Activated CD8-positive, alpha-beta T cell treated with anti-CD3 and anti-CD28 coated beads, Interleukin-2, amount 10 ng/mL, durations not matched to agents 7 days and 5 days (primary cell): ENCODE data around the gene NTN5. TPM values are rescaled to one million over a fixed set of nuclear protein-coding genes. Genes with fewer than 3 reads are reported as not detected.

ENCODE experiments used
- ATAC-seq: fragments of 150-1000 bp; cut with Tn5 transposase; one replicate; pipeline ENCODE4 v1.10.0; 2021; ENCODE audit warnings: moderate library complexity
- CTCF ChIA-PET: fragments of 350-600 bp; sonication (Branson Sonifier 250); formaldehyde crosslinking; loops from one replicate; lab custom pipeline; 2021; ENCODE audit warnings: antibody characterized with exemption; lab: Charles Lee
- POLR2A ChIA-PET: fragments of 350-600 bp; sonication (Branson Sonifier 250); formaldehyde crosslinking; loops from one replicate; lab custom pipeline; 2021; ENCODE audit warnings: antibody characterized with exemption; lab: Charles Lee
- DNase-seq: peaks from one replicate; pipeline ENCODE4 v3.0.0-alpha.2; 2020
- H3K27ac Mint-ChIP-seq: one replicate; pipeline ENCODE4 v1.8.0; 2021; ENCODE audit warnings: mild to moderate bottlenecking, mixed read lengths
- H3K27me3 Mint-ChIP-seq: one replicate; pipeline ENCODE4 v1.8.0; 2021; ENCODE audit warnings: low read depth, mixed read lengths
- H3K36me3 Mint-ChIP-seq: one replicate; pipeline ENCODE4 v1.8.0; 2021; ENCODE audit warnings: low read depth, mixed read lengths
- H3K4me1 Mint-ChIP-seq: one replicate; pipeline ENCODE4 v1.8.0; 2021; ENCODE audit warnings: low read depth, mixed read lengths
- H3K4me3 Mint-ChIP-seq: one replicate; pipeline ENCODE4 v1.8.0; 2021; ENCODE audit warnings: mild to moderate bottlenecking, mixed read lengths
- H3K9me3 Mint-ChIP-seq: one replicate; pipeline ENCODE4 v1.8.0; 2022; ENCODE audit warnings: mixed read lengths; ENCODE audit not compliant: insufficient read depth
- total RNA-seq, 2 experiments: library from RNA; stranded (reverse); gene quantifications; one replicate each; pipeline ENCODE4 v1.2.3, GENCODE V29; 2021

Gene NTN5
- total RNA-seq, 2 experiments from 2014 or later: 0.55 to 0.78 TPM

GRCh38 chr19:48617146-48617937 lies 55.5 kb downstream of the NTN5 start:
- DNase-seq (no peak), ATAC-seq (no peak)
- peaks cover 36% of the 10 kb centered on the region for H3K4me1 Mint-ChIP-seq
- H3K36me3 Mint-ChIP-seq: peaks cover 59% of the 10 kb centered on the region
- POLR2A ChIA-PET: interaction anchor here (1.0 to 2.1 kb wide), 4 partner anchors 9 to 25 kb away, joined by 3 to 12 read pairs (median 3); no protein-coding TSS in a partner anchor
- H3K27me3 Mint-ChIP-seq: no peaks in the 10 kb centered on the region
- no peaks in the 10 kb centered on the region for H3K9me3 Mint-ChIP-seq
- H3K27ac Mint-ChIP-seq: peak overlapping the region; percentile 99
- CTCF ChIA-PET: interaction anchor here (1.0 to 3.4 kb wide), 5 partner anchors 8 to 110 kb away, joined by 3 to 20 read pairs (median 4); partner anchors contain the start of gene CA11
- H3K4me3 Mint-ChIP-seq: peak overlapping the region; percentile 97

- ChIA-PET CTCF (interaction anchor here (1.0 to 3.4 kb wide), 3 partner anchors 8 to 109 kb away, joined by 3 to 20 read pairs (median 4); partner anchors contain the start of gene CA11), POLR2A (interaction anchor here (1.2 kb wide), 1 partner anchor 11 kb away, joined by 3 read pairs; no protein-coding TSS in a partner anchor)
- no peak for DNase-seq
- H3K27ac Mint-ChIP-seq: peak overlapping the region; percentile 16
- no peak for ATAC-seq
- peaks cover 32% of the 10 kb centered on the region for H3K4me1 Mint-ChIP-seq
- no peaks in the 10 kb centered on the region for H3K9me3 Mint-ChIP-seq
- peaks cover 55% of the 10 kb centered on the region for H3K36me3 Mint-ChIP-seq
- H3K27me3 Mint-ChIP-seq: no peaks in the 10 kb centered on the region
- peak overlapping the region; percentile 97 for H3K4me3 Mint-ChIP-seq
These were observed 56.2 kb downstream of the NTN5 start for GRCh38 chr19:48616491-48617056.

GRCh38 chr19:48616041-48616436 lies 56.8 kb downstream of the NTN5 start:
- Mint-ChIP-seq H3K9me3 (no peaks in the 10 kb centered on the region), H3K27me3 (no peaks in the 10 kb centered on the region), H3K36me3 (peaks cover 52% of the 10 kb centered on the region), H3K4me1 (peaks cover 29% of the 10 kb centered on the region), H3K27ac (peak overlapping the region; percentile 16), H3K4me3 (peak overlapping the region; percentile 97)
- ATAC-seq: no peak
- ChIA-PET CTCF (interaction anchor here (1.0 to 1.3 kb wide), 2 partner anchors 30 to 109 kb away, joined by 3 to 4 read pairs; partner anchors contain the start of gene CA11), POLR2A (interaction anchor here (0.7 to 1.2 kb wide), 2 partner anchors 8 to 12 kb away, joined by 3 read pairs; no protein-coding TSS in a partner anchor)
- peak; percentile 21 for DNase-seq

GRCh38 chr19:48615231-48616040 lies 57.4 kb downstream of the NTN5 start:
- DNase-seq (no peak), ATAC-seq (no peak)
- Mint-ChIP-seq H3K27ac (no peak overlapping the region), H3K4me1 (peaks cover 29% of the 10 kb centered on the region), H3K27me3 (no peaks in the 10 kb centered on the region), H3K4me3 (peak overlapping the region; percentile 8), H3K36me3 (peaks cover 52% of the 10 kb centered on the region), H3K9me3 (no peaks in the 10 kb centered on the region)
- ChIA-PET POLR2A (interaction anchor here (0.7 to 1.2 kb wide), 2 partner anchors 9 to 12 kb away, joined by 3 read pairs; no protein-coding TSS in a partner anchor), CTCF (no interaction called here)

- CTCF ChIA-PET: no interaction called here
- Mint-ChIP-seq H3K9me3 (no peaks in the 10 kb centered on the region), H3K4me3 (peak within 1 kb of the TSS; percentile 8), H3K4me1 (peaks cover 21% of the 10 kb centered on the region), H3K27ac (peak within 1 kb of the TSS; percentile 10), H3K36me3 (peaks cover 48% of the 10 kb centered on the region), H3K27me3 (no peaks in the 10 kb centered on the region)
- ATAC-seq (no peak), DNase-seq (no peak)
- POLR2A ChIA-PET: no interaction called here
These were observed 58.2 kb downstream of the NTN5 start, which contains the start of gene FAM83E for GRCh38 chr19:48614436-48615230. Gene FAM83E (minus strand): TSS chr19:48615076. CDS start chr19:48613372, 1,704 bp downstream.

DNA sequence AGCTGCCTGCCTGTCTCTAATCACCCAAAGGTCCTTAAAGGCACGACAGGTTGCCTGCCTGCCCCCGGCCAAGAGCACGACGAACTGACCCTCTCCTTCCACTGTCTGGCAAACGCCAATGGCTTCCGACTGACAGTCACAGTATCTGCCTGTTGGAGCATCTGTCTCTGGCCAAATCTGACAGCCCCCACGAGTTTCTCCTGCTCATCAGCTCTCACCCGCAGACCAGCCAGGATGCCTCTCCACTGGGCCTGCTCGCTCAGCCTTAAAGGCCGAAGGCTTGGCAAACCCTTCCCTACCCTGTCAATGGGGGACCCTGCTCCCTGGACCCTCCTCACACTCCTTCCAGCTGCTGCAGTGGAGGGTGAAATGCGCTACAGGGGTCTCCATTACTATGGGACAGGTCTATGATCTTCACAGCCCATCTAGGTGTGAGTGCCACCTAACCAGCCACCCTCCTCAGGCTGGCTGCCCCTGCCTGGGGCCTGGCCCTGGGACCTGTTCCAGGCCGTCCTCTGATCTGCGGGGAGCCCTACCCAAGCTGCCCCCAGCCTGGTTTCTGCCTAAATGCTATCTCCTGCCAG lies 58.9 kb downstream of the NTN5 start:
- ChIA-PET CTCF (no interaction called here), POLR2A (no interaction called here)
- no peak for ATAC-seq
- Mint-ChIP-seq H3K27me3 (no peaks in the 10 kb centered on the region), H3K4me1 (peaks cover 19% of the 10 kb centered on the region), H3K36me3 (peaks cover 45% of the 10 kb centered on the region), H3K9me3 (no peaks in the 10 kb centered on the region), H3K27ac (peak overlapping the region; percentile 10), H3K4me3 (no peak overlapping the region)
- DNase-seq: peak; percentile 23

- ChIA-PET POLR2A (no interaction called here), CTCF (no interaction called here)
- DNase-seq (no peak), ATAC-seq (peak; percentile 13)
- H3K36me3 Mint-ChIP-seq: peaks cover 38% of the 10 kb centered on the region
- peak overlapping the region; percentile 10 for H3K27ac Mint-ChIP-seq
- H3K4me1 Mint-ChIP-seq: peaks cover 23% of the 10 kb centered on the region
- H3K4me3 Mint-ChIP-seq: no peak overlapping the region
- no peaks in the 10 kb centered on the region for H3K27me3 Mint-ChIP-seq
- H3K9me3 Mint-ChIP-seq: no peaks in the 10 kb centered on the region
These were observed 59.6 kb downstream of the NTN5 start for GRCh38 chr19:48613024-48613851.

DNA sequence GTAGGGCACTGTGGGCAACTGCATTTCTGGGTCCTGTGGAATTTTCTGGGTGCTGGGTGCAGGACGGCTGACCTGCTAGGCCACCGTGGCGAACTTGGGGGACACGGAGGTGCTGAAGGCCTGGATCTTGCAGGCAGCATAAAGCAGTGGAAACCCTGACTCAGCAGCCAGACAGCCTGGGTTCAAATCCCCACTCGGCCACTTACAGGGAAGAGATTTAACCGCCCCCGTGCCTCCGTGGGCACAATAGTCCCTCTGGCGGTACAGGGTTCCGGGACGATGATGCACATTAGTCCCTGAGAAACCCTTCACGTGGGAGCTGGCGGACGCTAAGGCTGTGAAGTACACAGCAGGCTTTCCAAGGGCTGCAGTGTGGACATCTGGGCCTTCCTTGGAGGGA lies 60.9 kb downstream of the NTN5 start:
- H3K4me1 Mint-ChIP-seq: peaks cover 15% of the 10 kb centered on the region
- DNase-seq: peak; percentile 21
- no peak overlapping the region for H3K27ac Mint-ChIP-seq
- ChIA-PET CTCF (no interaction called here), POLR2A (no interaction called here)
- peaks cover 25% of the 10 kb centered on the region for H3K36me3 Mint-ChIP-seq
- H3K27me3 Mint-ChIP-seq: no peaks in the 10 kb centered on the region
- ATAC-seq: no peak
- no peaks in the 10 kb centered on the region for H3K9me3 Mint-ChIP-seq
- no peak overlapping the region for H3K4me3 Mint-ChIP-seq
